OCI-LY1 (cell line): ENCODE measurements around the gene ETV5.

Experiments used
- H2AFZ ChIP-seq: fragments of 200-600 bp; sonication (generic), shearing (Covaris generic); 2 replicates; pipeline ENCODE4 v1.6.0; 2014; ENCODE audit warnings: antibody characterized with exemption, mild to moderate bottlenecking, low read length
- H3F3A ChIP-seq: fragments of 200-600 bp; sonication (generic), shearing (Covaris generic); 2 replicates; pipeline ENCODE4 v1.6.0; 2014; ENCODE audit warnings: mild to moderate bottlenecking, antibody characterized with exemption, low read length, moderate library complexity; ENCODE audit not compliant: insufficient read depth
- H3K27ac ChIP-seq: fragments of 200-600 bp; sonication (generic); 2 replicates; pipeline ENCODE4 v1.5.1; 2014; ENCODE audit warnings: low read length, mixed run types, mild to moderate bottlenecking, low read depth; ENCODE audit not compliant: poor library complexity, severe bottlenecking
- H3K27me3 ChIP-seq: fragments of 200-600 bp; sonication (generic); 2 replicates; pipeline ENCODE4 v1.6.0; 2014; ENCODE audit warnings: antibody characterized with exemption, mild to moderate bottlenecking, low read length, moderate library complexity; ENCODE audit not compliant: insufficient read depth
- H3K36me3 ChIP-seq: fragments of 200-600 bp; sonication (generic); 2 replicates; pipeline ENCODE4 v1.6.1; 2014; ENCODE audit warnings: mild to moderate bottlenecking, antibody characterized with exemption, low read length, moderate library complexity, mixed read lengths; ENCODE audit not compliant: insufficient read depth
- H3K4me1 ChIP-seq: fragments of 200-600 bp; sonication (generic); 2 replicates; pipeline ENCODE4 v1.5.1; 2014; ENCODE audit warnings: mild to moderate bottlenecking, low read length, moderate library complexity; ENCODE audit not compliant: insufficient read depth, severe bottlenecking
- H3K4me2 ChIP-seq: fragments of 200-600 bp; sonication (generic), shearing (Covaris generic); 2 replicates; pipeline ENCODE4 v1.6.1; 2014; ENCODE audit warnings: low read length
- H3K4me3 ChIP-seq: fragments of 200-600 bp; sonication (generic); 2 replicates; pipeline ENCODE4 v1.5.1; 2014; ENCODE audit warnings: low read length, low read depth, mild to moderate bottlenecking, mixed read lengths; ENCODE audit not compliant: poor library complexity, severe bottlenecking
- H3K79me2 ChIP-seq: fragments of 200-600 bp; shearing (Covaris generic); 2 replicates; pipeline ENCODE4 v1.6.1; 2016; ENCODE audit warnings: mixed run types, low read length, mixed read lengths; ENCODE audit not compliant: insufficient read depth
- H3K9ac ChIP-seq: fragments of 200-600 bp; sonication (generic), shearing (Covaris generic); 2 replicates; pipeline ENCODE4 v1.6.1; 2014; ENCODE audit warnings: mild to moderate bottlenecking, low read length, mixed read lengths
- H3K9me2 ChIP-seq: fragments of 200-600 bp; sonication (generic), shearing (Covaris generic); 2 replicates; pipeline ENCODE4 v1.6.1; 2014; ENCODE audit warnings: low read depth, mild to moderate bottlenecking, low read length, mixed read lengths
- H3K9me3 ChIP-seq: fragments of 200-600 bp; shearing (Covaris generic); 2 replicates; pipeline ENCODE4 v1.6.1; 2014; ENCODE audit warnings: low read length, mixed read lengths
- H4K20me1 ChIP-seq: fragments of 200-600 bp; sonication (generic), shearing (Covaris generic); 2 replicates; pipeline ENCODE4 v1.6.0; 2016; ENCODE audit warnings: mild to moderate bottlenecking, low read length; ENCODE audit not compliant: insufficient read depth
- CTCF ChIP-seq: fragments of 200-600 bp; sonication (generic), shearing (Covaris generic); IDR thresholded peaks from 2 replicates; pipeline ENCODE4 v1.5.1; 2017; ENCODE audit warnings: mild to moderate bottlenecking, antibody characterized with exemption, low read length, moderate library complexity, mixed read lengths
- EZH2 ChIP-seq: fragments of 200-600 bp; sonication (generic), shearing (Covaris generic); IDR thresholded peaks from 2 replicates; pipeline ENCODE4 v1.8.0; 2017; ENCODE audit warnings: borderline replicate concordance, mixed run types, mild to moderate bottlenecking, antibody characterized with exemption, low read length, moderate library complexity, mixed read lengths

ETV5 gene

GRCh38 chr3:186004671-186005070 is 104.2 kb downstream of the ETV5 start:
- no peaks in the 10 kb centered on the region for H3K79me2 ChIP-seq
- TF ChIP-seq CTCF (no peak), EZH2 (no peak)
- H3K4me1 ChIP-seq = no peaks in the 10 kb centered on the region
- H3K4me3 ChIP-seq = no peak overlapping the region
- no peaks in the 10 kb centered on the region for H3K27me3 ChIP-seq
- no peaks in the 10 kb centered on the region for H4K20me1 ChIP-seq
- no peaks in the 10 kb centered on the region for H3K36me3 ChIP-seq
- no peaks in the 10 kb centered on the region for H3K9me2 ChIP-seq
- no peak overlapping the region for H3K4me2 ChIP-seq
- H3K27ac ChIP-seq = no peak overlapping the region
- no peak overlapping the region for H2AFZ ChIP-seq
- H3F3A ChIP-seq = no peaks in the 10 kb centered on the region
- H3K9me3 ChIP-seq = no peaks in the 10 kb centered on the region
- no peak overlapping the region for H3K9ac ChIP-seq

GRCh38 chr3:186004209-186004608 is 104.7 kb downstream of the ETV5 start:
- H2AFZ ChIP-seq = no peak overlapping the region
- no peak overlapping the region for H3K4me3 ChIP-seq
- no peaks in the 10 kb centered on the region for H4K20me1 ChIP-seq
- no peaks in the 10 kb centered on the region for H3K4me1 ChIP-seq
- no peak overlapping the region for H3K4me2 ChIP-seq
- H3F3A ChIP-seq = no peaks in the 10 kb centered on the region
- H3K36me3 ChIP-seq = no peaks in the 10 kb centered on the region
- H3K27ac ChIP-seq = no peak overlapping the region
- TF ChIP-seq EZH2 (no peak), CTCF (no peak)
- no peaks in the 10 kb centered on the region for H3K79me2 ChIP-seq
- no peaks in the 10 kb centered on the region for H3K9me3 ChIP-seq
- H3K27me3 ChIP-seq = no peaks in the 10 kb centered on the region
- no peaks in the 10 kb centered on the region for H3K9me2 ChIP-seq
- no peak overlapping the region for H3K9ac ChIP-seq

- Histone ChIP-seq H3K9ac (no peak overlapping the region), H3F3A (no peaks in the 10 kb centered on the region), H3K27me3 (no peaks in the 10 kb centered on the region), H3K4me2 (no peak overlapping the region), H3K79me2 (no peaks in the 10 kb centered on the region), H3K9me2 (no peaks in the 10 kb centered on the region), H3K4me3 (no peak overlapping the region), H3K4me1 (no peaks in the 10 kb centered on the region), H4K20me1 (no peaks in the 10 kb centered on the region), H3K27ac (no peak overlapping the region), H3K36me3 (no peaks in the 10 kb centered on the region), H2AFZ (no peak overlapping the region), H3K9me3 (no peaks in the 10 kb centered on the region)
- TF ChIP-seq CTCF (no peak), EZH2 (no peak)
Observed at GRCh38 chr3:186003610-186004009, 105.3 kb downstream of the ETV5 start.
